HL-60 (cell line): ENCODE data around the gene EIF2AK3.

Experiments
- DNase-seq, 2 experiments: peaks; one replicate each; pipeline ENCODE4 v3.0.0-alpha.2; 2010 to 2020; ENCODE audit warnings: low read depth in 1 of 2, low spot score in 1 of 2
- H3K27ac ChIP-seq: fragments of 250-450 bp; sonication (Bioruptor Pico); replicated peaks from 2 replicates; pipeline ENCODE4 v1.5.1; 2020; ENCODE audit warnings: mild to moderate bottlenecking, moderate library complexity
- H3K27me3 ChIP-seq: fragments of 250-450 bp; sonication (Bioruptor Pico); 2 replicates; pipeline ENCODE4 v1.5.1; 2021; ENCODE audit warnings: mild to moderate bottlenecking, moderate library complexity; ENCODE audit not compliant: insufficient read depth, poor library complexity, severe bottlenecking
- H3K4me3 ChIP-seq: replicated peaks from 2 replicates; pipeline ENCODE4 v1.5.1; 2011; ENCODE audit warnings: mild to moderate bottlenecking, control low read depth, low read length; ENCODE audit not compliant: insufficient read depth
- GABPA ChIP-seq: IDR thresholded peaks from 2 replicates; pipeline ENCODE4 v1.6.1; 2012; ENCODE audit warnings: low read depth
- POLR2AphosphoS5 ChIP-seq: IDR thresholded peaks from 2 replicates; pipeline ENCODE4 v1.6.1; 2012; ENCODE audit warnings: low read depth
- SPI1 ChIP-seq: IDR thresholded peaks from 2 replicates; pipeline ENCODE4 v1.6.1; 2012; ENCODE audit warnings: low read depth, mild to moderate bottlenecking, borderline replicate concordance
- TF ChIP-seq, protein P1 (sequence below): IDR thresholded peaks from one replicate; pipeline ENCODE4 v1.5.1; 2011; ENCODE audit warnings: low read length, control low read depth, inconsistent platforms; ENCODE audit not compliant: insufficient read depth
- TF ChIP-seq, protein P2 (sequence below): IDR thresholded peaks from 2 replicates; pipeline ENCODE4 v1.6.1; 2012; ENCODE audit warnings: low read depth; ENCODE audit not compliant: insufficient replicate concordance

EIF2AK3 gene

GRCh38 chr2:88615822-88616221 lies 11.4 kb downstream of the EIF2AK3 start:
- TF ChIP-seq GABPA (no peak), SPI1 (no peak)
- TF ChIP-seq, protein P1, sequence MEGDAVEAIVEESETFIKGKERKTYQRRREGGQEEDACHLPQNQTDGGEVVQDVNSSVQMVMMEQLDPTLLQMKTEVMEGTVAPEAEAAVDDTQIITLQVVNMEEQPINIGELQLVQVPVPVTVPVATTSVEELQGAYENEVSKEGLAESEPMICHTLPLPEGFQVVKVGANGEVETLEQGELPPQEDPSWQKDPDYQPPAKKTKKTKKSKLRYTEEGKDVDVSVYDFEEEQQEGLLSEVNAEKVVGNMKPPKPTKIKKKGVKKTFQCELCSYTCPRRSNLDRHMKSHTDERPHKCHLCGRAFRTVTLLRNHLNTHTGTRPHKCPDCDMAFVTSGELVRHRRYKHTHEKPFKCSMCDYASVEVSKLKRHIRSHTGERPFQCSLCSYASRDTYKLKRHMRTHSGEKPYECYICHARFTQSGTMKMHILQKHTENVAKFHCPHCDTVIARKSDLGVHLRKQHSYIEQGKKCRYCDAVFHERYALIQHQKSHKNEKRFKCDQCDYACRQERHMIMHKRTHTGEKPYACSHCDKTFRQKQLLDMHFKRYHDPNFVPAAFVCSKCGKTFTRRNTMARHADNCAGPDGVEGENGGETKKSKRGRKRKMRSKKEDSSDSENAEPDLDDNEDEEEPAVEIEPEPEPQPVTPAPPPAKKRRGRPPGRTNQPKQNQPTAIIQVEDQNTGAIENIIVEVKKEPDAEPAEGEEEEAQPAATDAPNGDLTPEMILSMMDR: no peak
- TF ChIP-seq, protein P2, sequence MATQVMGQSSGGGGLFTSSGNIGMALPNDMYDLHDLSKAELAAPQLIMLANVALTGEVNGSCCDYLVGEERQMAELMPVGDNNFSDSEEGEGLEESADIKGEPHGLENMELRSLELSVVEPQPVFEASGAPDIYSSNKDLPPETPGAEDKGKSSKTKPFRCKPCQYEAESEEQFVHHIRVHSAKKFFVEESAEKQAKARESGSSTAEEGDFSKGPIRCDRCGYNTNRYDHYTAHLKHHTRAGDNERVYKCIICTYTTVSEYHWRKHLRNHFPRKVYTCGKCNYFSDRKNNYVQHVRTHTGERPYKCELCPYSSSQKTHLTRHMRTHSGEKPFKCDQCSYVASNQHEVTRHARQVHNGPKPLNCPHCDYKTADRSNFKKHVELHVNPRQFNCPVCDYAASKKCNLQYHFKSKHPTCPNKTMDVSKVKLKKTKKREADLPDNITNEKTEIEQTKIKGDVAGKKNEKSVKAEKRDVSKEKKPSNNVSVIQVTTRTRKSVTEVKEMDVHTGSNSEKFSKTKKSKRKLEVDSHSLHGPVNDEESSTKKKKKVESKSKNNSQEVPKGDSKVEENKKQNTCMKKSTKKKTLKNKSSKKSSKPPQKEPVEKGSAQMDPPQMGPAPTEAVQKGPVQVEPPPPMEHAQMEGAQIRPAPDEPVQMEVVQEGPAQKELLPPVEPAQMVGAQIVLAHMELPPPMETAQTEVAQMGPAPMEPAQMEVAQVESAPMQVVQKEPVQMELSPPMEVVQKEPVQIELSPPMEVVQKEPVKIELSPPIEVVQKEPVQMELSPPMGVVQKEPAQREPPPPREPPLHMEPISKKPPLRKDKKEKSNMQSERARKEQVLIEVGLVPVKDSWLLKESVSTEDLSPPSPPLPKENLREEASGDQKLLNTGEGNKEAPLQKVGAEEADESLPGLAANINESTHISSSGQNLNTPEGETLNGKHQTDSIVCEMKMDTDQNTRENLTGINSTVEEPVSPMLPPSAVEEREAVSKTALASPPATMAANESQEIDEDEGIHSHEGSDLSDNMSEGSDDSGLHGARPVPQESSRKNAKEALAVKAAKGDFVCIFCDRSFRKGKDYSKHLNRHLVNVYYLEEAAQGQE: no peak
- H3K27ac ChIP-seq: no peak overlapping the region
- H3K27me3 ChIP-seq: no peaks in the 10 kb centered on the region
- no peak for DNase-seq
- H3K4me3 ChIP-seq: no peak overlapping the region

GRCh38 chr2:88614497-88615157 lies 12.6 kb downstream of the EIF2AK3 start:
- Histone ChIP-seq H3K27me3 (no peaks in the 10 kb centered on the region), H3K27ac (no peak overlapping the region), H3K4me3 (no peak overlapping the region)
- TF ChIP-seq POLR2AphosphoS5: no peak
- no peak for TF ChIP-seq GABPA
- TF ChIP-seq, protein P1: no peak
- TF ChIP-seq, protein P2: no peak
- TF ChIP-seq SPI1: no peak
- no peak for DNase-seq

DNA sequence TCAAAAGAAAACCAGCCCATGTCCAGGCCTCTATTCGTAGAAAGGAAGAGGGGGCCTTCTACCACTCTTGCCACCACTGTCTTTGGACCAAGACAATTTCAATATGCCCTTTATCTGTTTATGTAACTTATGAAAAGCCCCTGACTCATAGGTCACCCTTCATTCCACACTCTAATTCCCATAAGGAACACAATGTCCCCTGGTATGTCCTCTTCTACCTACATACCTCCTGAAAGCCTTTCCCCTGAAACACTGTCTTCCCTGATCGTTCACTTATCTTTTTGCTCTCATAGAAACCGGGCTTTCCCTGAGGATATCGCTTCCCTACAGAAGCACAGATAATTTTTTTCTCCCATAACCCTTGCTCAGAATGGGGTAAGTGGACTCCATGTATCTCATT lies 13.3 kb downstream of the EIF2AK3 start:
- TF ChIP-seq SPI1: no peak
- TF ChIP-seq POLR2AphosphoS5: no peak
- no peak for TF ChIP-seq GABPA
- TF ChIP-seq, protein P2: no peak
- TF ChIP-seq, protein P1: no peak

More for the DNA sequence above, 13.3 kb downstream of the EIF2AK3 start:
- no peak for DNase-seq
- no peak overlapping the region for H3K27ac ChIP-seq
- no peak overlapping the region for H3K4me3 ChIP-seq
- no peaks in the 10 kb centered on the region for H3K27me3 ChIP-seq
